ENCODE measurements around the gene SLC37A1.

DNA sequence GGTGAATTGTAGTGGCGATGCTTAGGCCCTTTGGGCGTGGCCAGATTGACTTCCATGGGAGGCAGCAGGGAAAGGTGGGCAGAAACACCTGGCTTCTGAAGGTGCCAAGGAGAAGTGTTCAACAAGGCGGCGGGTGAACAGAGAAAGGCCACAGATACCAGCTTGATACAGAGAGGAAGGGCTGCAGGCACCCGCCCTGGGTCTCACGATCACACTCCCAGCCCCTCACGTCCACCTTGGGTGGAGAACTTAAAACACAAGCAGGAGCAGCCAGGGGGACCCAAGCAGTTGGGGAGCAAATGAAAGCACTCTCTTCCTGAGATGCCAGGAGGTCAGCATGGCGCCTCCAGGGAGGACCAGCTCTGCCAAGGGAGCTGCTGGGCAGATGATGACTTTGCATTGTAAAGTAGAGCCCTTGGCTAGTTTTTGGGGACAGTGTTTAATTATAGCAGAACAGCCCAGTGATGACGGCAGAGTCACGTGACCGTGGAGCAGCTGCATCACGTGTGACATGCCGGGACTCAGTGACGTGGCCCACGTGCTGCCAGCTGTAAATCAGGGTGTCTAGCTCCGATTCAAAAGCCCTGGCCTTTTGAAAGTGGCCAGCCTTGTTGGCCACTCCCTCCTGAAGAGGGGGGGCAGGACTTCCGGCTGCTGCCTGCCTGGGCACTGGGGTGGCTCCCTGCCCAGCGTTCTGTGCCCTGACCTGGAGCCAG, 19.0 kb downstream of the SLC37A1 start:
- TF ChIP-seq, protein P1, sequence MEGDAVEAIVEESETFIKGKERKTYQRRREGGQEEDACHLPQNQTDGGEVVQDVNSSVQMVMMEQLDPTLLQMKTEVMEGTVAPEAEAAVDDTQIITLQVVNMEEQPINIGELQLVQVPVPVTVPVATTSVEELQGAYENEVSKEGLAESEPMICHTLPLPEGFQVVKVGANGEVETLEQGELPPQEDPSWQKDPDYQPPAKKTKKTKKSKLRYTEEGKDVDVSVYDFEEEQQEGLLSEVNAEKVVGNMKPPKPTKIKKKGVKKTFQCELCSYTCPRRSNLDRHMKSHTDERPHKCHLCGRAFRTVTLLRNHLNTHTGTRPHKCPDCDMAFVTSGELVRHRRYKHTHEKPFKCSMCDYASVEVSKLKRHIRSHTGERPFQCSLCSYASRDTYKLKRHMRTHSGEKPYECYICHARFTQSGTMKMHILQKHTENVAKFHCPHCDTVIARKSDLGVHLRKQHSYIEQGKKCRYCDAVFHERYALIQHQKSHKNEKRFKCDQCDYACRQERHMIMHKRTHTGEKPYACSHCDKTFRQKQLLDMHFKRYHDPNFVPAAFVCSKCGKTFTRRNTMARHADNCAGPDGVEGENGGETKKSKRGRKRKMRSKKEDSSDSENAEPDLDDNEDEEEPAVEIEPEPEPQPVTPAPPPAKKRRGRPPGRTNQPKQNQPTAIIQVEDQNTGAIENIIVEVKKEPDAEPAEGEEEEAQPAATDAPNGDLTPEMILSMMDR (conservative IDR thresholded peaks at IDR 0.05; ENCODE audit: low read depth, low read length), result no peak
- TF ChIP-seq EZH2 (IDR thresholded peaks at IDR 0.05; ENCODE audit: borderline replicate concordance, low read depth, low read length, poor library complexity, severe bottlenecking), result no peak

Data from A673 (cell line).